A549 (cell line): Measurements from ENCODE around the gene MRLN. TPM values are rescaled to one million over a fixed set of nuclear protein-coding genes. Genes with fewer than 3 reads are reported as not detected.
"Not testable (repeated sequence)": the region's sequence is repeated elsewhere in the genome, so short reads cannot be mapped to it uniquely, and the experiment has no call there.

Source experiments
- ATAC-seq, 2 experiments: fragments of 200-7000 bp in 1 of 2; fragments of >200 bp in 1 of 2; cut with Nextera tagmentation in 1 of 2; cut with Tn5 transposase in 1 of 2; 3 replicates each; pipeline versions ENCODE4 v1.8.0 to v1.9.1; 2018 to 2020; ENCODE audit warnings: mild to moderate bottlenecking in 1 of 2, moderate library complexity in 1 of 2
- CTCF ChIA-PET: fragments of 300-600 bp; sonication (Branson Sonifier 250); formaldehyde crosslinking; extraction: SDS; loops from one replicate; lab custom pipeline; 2021; ENCODE audit warnings: antibody characterized with exemption, inconsistent platforms; lab: Yijun Ruan, JAX
- POLR2A ChIA-PET: fragments of 350-600 bp; formaldehyde crosslinking; extraction: SDS; loops from one replicate; lab custom pipeline; 2021; ENCODE audit warnings: antibody characterized with exemption, inconsistent platforms; lab: Yijun Ruan, JAX
- DNase-seq, 2 experiments: peaks; one replicate each; pipeline versions ENCODE4 v3.0.0 to v3.0.0-alpha.2; 2011 to 2016; ENCODE audit warnings: low read depth in 1 of 2, low spot score in 1 of 2
- FAIRE-seq: peaks from 2 replicates; lab custom pipeline; 2011; peaks lifted over from hg19 to GRCh38; lab: Jason Lieb, UNC
- H3K27ac ChIP-seq, 2 experiments: fragments of >200 bp; sonication (Bioruptor Twin); formaldehyde crosslinking; 3 replicates each; pipeline ENCODE4 v1.5.1; 2016 to 2017
- H3K4me1 ChIP-seq: fragments of >200 bp; sonication (Bioruptor Twin); formaldehyde crosslinking; 3 replicates; pipeline ENCODE4 v1.6.1; 2016
- H3K4me2 ChIP-seq: fragments of >200 bp; sonication (Bioruptor Twin); formaldehyde crosslinking; 3 replicates; pipeline ENCODE4 v1.6.1; 2016
- H3K4me3 ChIP-seq: fragments of >200 bp; sonication (Bioruptor Twin); formaldehyde crosslinking; 3 replicates; pipeline ENCODE4 v1.5.1; 2016
- H3K9me3 ChIP-seq: fragments of >200 bp; sonication (Bioruptor Twin); formaldehyde crosslinking; 3 replicates; pipeline ENCODE4 v1.6.1; 2016
- BHLHE40 ChIP-seq: IDR thresholded peaks from 2 replicates; pipeline ENCODE4 v1.6.1; 2012; ENCODE audit warnings: low read depth, low read length, inconsistent platforms
- CEBPB ChIP-seq, 2 experiments: fragments of >200 bp in 1 of 2; sonication (Bioruptor Twin) in 1 of 2; formaldehyde crosslinking in 1 of 2; IDR thresholded peaks; 2 replicates each; pipeline ENCODE4 v1.6.1; 2012 to 2016
- EHF ChIP-seq: fragments of 250-450 bp; sonication (Bioruptor Pico); IDR thresholded peaks from 2 replicates; pipeline ENCODE4 v1.5.0; 2020; ENCODE audit warnings: mild to moderate bottlenecking
- FOSB ChIP-seq: fragments of 250-450 bp; sonication (Bioruptor Pico); IDR thresholded peaks from 2 replicates; pipeline ENCODE4 v1.5.0; 2020; ENCODE audit warnings: mild to moderate bottlenecking, moderate library complexity
- HOXB5 ChIP-seq: fragments of 250-450 bp; sonication (Bioruptor Pico); IDR thresholded peaks from 2 replicates; pipeline ENCODE4 v1.5.0; 2020; ENCODE audit warnings: mild to moderate bottlenecking, moderate library complexity
- JUN ChIP-seq, 2 experiments: fragments of >200 bp; sonication (Bioruptor Twin); formaldehyde crosslinking; IDR thresholded peaks; 2 replicates in 1 of 2; 3 replicates in 1 of 2; pipeline ENCODE4 v1.6.1; 2016 to 2017
- MAFK ChIP-seq: fragments of 450-650 bp; IDR thresholded peaks from 2 replicates; pipeline ENCODE4 v1.6.1; 2014; ENCODE audit not compliant: partially characterized antibody
- MAZ ChIP-seq: fragments of 150-350 bp; IDR thresholded peaks from 2 replicates; pipeline ENCODE4 v1.6.1; 2014; ENCODE audit warnings: antibody characterized with exemption, low read depth, low read length, borderline replicate concordance
- NR3C1 ChIP-seq: fragments of >200 bp; sonication (Bioruptor Twin); formaldehyde crosslinking; IDR thresholded peaks from 3 replicates; pipeline ENCODE4 v1.6.1; 2017
- PHF8 ChIP-seq: fragments of 200-600 bp; sonication (generic); IDR thresholded peaks from 2 replicates; pipeline ENCODE4 v1.6.1; 2016; ENCODE audit warnings: low read depth, mild to moderate bottlenecking, antibody characterized with exemption, moderate library complexity, borderline replicate concordance
- RARB ChIP-seq: fragments of 250-450 bp; sonication (Bioruptor Pico); IDR thresholded peaks from 2 replicates; pipeline ENCODE4 v1.8.0; 2021; ENCODE audit warnings: mild to moderate bottlenecking, moderate library complexity
- TP53 ChIP-seq: fragments of 250-450 bp; sonication (Bioruptor Pico); IDR thresholded peaks from 2 replicates; pipeline ENCODE4 v1.5.0; 2021; ENCODE audit warnings: mild to moderate bottlenecking, moderate library complexity
- ZC3H11A ChIP-seq: fragments of 450-650 bp; IDR thresholded peaks from 2 replicates; pipeline ENCODE4 v1.6.1; 2014; ENCODE audit warnings: antibody characterized with exemption, mild to moderate bottlenecking
- ZNF302 ChIP-seq: fragments of 250-450 bp; sonication (Bioruptor Pico); IDR thresholded peaks from 2 replicates; pipeline ENCODE4 v1.9.0; 2021; ENCODE audit warnings: inconsistent platforms, mild to moderate bottlenecking, moderate library complexity
- ZSCAN20 ChIP-seq: fragments of 250-450 bp; sonication (Bioruptor Pico); IDR thresholded peaks from 2 replicates; pipeline ENCODE4 v1.8.0; 2022; ENCODE audit warnings: mild to moderate bottlenecking, moderate library complexity
- WGBS: methylation state at CpG from one replicate; pipeline ENCODE4 v1.1.6; 2017; ENCODE audit errors: missing lambda C conversion rate; 5-methylcytosine and 5-hydroxymethylcytosine counted together
- polyA plus RNA-seq, 4 experiments: library from polyadenylated mRNA; depleted of rRNA in 3 of 4; stranded (reverse); fragments of >200 nt; fragmentation: RNase III in 1 of 4; extraction: RNeasy Plus Mini Kit Qiagen cat#74134 plus additional on column Dnase treatment in 1 of 4; gene quantifications; 2 replicates in 3 of 4; 3 replicates in 1 of 4; pipeline ENCODE4 v1.2.3, GENCODE V29; 2011 to 2017
- TF ChIP-seq, protein P1 (sequence below): fragments of 250-450 bp; sonication (Bioruptor Pico); IDR thresholded peaks from 2 replicates; pipeline ENCODE4 v1.5.0; 2020; ENCODE audit warnings: low read depth, mild to moderate bottlenecking, moderate library complexity

Gene MRLN
- polyA plus RNA-seq, 2 of the 4 experiments (the other 2 are of a cell fraction), result not detected

DNA sequence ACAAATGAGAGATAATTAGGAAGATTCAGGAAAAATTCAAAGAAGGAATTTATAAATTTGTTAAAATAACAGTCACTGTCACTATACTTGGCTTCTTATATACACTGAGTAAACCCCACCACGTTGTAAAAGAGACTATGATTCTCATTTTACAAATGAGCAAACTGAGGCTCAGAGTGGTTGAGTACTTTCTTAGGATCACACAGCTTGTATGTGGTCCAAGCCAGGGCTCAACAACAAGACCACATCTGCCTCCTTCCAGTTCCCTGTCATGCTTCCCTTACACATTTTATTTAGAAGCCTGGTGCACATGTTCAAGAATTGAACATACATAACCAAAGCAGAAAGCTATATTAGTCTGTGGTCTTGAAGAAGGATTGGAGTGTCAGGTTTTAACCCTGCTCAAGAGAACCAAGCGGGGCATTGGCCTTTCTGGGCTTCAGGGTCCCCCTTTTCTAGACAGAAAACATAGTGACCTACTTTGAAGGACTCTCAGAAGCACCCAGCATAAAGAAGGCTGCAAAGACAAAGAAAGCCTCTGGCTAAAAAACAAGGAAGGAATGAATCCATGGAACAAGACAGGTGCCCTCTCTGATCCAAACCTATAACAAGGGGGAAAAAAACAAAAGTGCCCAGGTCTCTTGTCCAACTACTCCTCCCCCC is 846 bp downstream of the MRLN start:
- Histone ChIP-seq H3K4me1 (no peaks in the 10 kb centered on the region), H3K27ac (no peak overlapping the region), H3K4me2 (no peak overlapping the region)
- POLR2A ChIA-PET, result no interaction called here
- FAIRE-seq, result no peak
- TF ChIP-seq FOSB (CRISPR knock-in tag), result no peak
- TF ChIP-seq ZC3H11A, result no peak
- no peak for TF ChIP-seq BHLHE40
- TF ChIP-seq PHF8, result no peak
- TF ChIP-seq CEBPB (IDR thresholded peaks at IDR 0.05), result no peak
- TF ChIP-seq, all 56 proteins: peak for 0
- Histone ChIP-seq H3K4me3 (no peak overlapping the region), H3K9me3 (no peaks in the 10 kb centered on the region)
- DNase-seq, result no peak
- no peak for ATAC-seq
- WGBS, result 0% methylated on average over 2 of the region's 2 CpGs
- CTCF ChIA-PET, result no interaction called here

DNA sequence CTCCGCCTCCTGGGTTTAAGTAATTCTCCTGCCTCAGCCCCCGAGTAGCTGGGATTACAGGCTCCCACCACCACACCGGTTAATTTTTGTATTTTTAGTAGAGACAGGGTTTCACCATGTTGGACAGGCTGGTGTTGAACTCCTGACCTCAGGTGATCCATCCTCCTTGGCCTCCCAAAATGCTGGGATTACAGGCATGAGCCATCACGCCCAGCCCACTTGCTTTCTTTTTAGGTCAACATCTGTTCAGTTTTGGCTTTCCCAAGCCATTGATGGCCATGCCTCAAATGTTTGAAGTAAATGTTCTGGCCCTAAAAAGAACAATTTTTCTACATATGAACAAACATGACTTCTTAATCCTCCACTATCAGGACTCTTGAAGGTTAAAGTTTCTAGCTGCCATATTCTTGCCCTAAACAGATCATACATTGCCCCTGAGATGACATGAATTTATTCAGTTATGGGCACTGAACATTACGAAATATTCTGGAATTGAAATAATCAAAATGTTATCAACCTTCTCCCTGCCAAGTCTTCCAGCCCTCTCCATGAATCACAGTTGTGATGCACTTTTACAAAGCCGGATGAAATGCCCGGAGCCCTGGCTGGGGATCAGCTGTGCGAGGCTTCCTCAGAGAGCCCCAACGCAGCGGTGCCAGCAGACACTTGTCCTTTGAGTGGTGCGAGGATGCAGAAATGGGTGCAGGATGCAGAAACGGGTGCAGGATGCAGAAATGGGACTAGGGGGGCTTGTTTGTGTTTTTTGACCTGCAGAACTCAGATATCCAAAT is 2.9 kb downstream of the MRLN start:
- ATAC-seq (no peak), FAIRE-seq (no peak), DNase-seq (no peak)
- Histone ChIP-seq H3K27ac (no peak overlapping the region), H3K9me3 (no peaks in the 10 kb centered on the region), H3K4me1 (no peaks in the 10 kb centered on the region), H3K4me2 (no peak overlapping the region), H3K4me3 (no peak overlapping the region)
- TF ChIP-seq MAFK (no peak), ZNF302 (CRISPR knock-in tag) (no peak), HOXB5 (CRISPR knock-in tag) (no peak), CEBPB (IDR thresholded peaks at IDR 0.05) (no peak), EHF (no peak), TP53 (CRISPR knock-in tag) (no peak), RARB (no peak), MAZ (no peak), JUN (IDR thresholded peaks at IDR 0.05) (no peak)
- ChIA-PET POLR2A (no interaction called here), CTCF (no interaction called here)
- 30% methylated on average over 12 of the region's 12 CpGs for WGBS

DNA sequence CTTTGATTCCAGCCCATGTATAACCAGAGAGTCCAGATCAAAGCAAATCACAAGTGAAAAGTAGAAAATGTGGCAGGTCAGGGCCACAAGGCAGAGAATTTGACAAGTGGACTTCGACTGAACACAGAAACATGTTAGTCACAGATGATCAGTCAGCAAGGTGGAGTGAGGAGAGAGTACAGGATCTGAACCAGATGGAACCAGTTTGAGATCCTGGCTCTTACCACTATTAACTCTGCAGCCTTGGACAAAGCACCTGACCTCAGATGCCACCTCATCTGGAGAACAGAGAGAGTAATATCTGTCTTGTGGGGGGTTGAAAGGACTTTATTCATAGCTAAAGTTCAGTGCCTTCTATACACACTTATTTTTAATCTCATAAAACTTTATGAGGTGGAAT is 4.4 kb downstream of the MRLN start:
- no peaks in the 10 kb centered on the region for H3K9me3 ChIP-seq
- H3K4me2 ChIP-seq, result no peak overlapping the region
- no peak overlapping the region for H3K4me3 ChIP-seq
- ChIA-PET POLR2A (no interaction called here), CTCF (interaction anchor here (1.2 to 1.3 kb wide), 2 partner anchors 12 to 89 kb away, joined by 3 read pairs; no protein-coding TSS in a partner anchor)
- no peak for FAIRE-seq
- H3K27ac ChIP-seq, result no peak overlapping the region
- 0% methylated on average over 1 of the region's 1 CpG for WGBS
- no peak for DNase-seq
- H3K4me1 ChIP-seq, result no peaks in the 10 kb centered on the region
- TF ChIP-seq ZSCAN20 (CRISPR knock-in tag) (no peak), ZC3H11A (no peak)
- TF ChIP-seq, protein P1, sequence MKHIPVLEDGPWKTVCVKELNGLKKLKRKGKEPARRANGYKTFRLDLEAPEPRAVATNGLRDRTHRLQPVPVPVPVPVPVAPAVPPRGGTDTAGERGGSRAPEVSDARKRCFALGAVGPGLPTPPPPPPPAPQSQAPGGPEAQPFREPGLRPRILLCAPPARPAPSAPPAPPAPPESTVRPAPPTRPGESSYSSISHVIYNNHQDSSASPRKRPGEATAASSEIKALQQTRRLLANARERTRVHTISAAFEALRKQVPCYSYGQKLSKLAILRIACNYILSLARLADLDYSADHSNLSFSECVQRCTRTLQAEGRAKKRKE, result no peak
- no peak for ATAC-seq

DNA sequence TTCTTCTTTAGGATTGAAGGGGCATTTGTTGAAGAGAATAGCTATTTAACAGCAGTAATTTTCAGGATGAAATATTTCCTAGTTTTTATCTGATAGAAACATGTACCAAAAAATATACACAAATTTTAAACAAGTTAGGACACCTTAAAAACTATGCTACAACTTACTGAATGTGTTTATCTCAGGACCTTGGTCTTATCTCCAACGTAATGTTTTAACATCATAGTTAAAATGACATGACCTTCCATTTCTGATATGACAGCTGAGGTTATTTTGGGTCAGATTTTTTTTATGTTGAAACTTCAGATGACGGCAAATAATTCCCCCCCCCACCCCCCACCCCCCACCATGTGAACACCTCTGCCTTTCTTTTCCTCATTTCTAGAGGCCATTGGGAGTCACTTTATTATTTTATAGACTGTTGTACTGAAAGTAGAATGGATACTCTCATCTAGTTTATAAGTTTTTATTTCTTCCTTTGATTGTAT is 8.0 kb downstream of the MRLN start:
- Histone ChIP-seq H3K4me2 (no peak overlapping the region), H3K27ac (no peak overlapping the region), H3K4me3 (no peak overlapping the region), H3K4me1 (no peaks in the 10 kb centered on the region), H3K9me3 (no peaks in the 10 kb centered on the region)
- DNase-seq (no peak), FAIRE-seq (no peak)
- POLR2A ChIA-PET, result no interaction called here
- CTCF ChIA-PET, result no interaction called here
- 63% methylated on average over 2 of the region's 2 CpGs for WGBS
- no peak for TF ChIP-seq NR3C1
- TF ChIP-seq, all 56 proteins: peak for 0
- ATAC-seq, result no peak

DNA sequence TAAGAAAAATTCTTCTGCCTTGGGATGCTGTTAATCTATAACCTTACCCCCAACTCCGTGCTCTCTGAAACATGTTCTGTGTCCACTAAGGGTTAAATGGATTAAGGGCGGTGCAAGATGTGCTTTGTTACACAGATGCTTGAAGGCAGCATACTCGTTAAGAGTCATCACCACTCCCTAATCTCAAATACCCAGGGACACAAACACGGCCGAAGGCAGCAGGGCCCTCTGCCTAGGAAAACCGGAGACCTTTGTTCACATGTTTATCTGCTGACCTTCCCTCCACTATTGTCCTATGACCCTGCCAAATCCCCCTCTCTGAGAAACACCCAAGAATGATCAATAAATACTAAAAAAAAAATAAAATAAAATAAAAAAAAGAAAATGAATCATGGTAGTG is 8.5 kb downstream of the MRLN start:
- ATAC-seq, result not testable (repeated sequence)

DNA sequence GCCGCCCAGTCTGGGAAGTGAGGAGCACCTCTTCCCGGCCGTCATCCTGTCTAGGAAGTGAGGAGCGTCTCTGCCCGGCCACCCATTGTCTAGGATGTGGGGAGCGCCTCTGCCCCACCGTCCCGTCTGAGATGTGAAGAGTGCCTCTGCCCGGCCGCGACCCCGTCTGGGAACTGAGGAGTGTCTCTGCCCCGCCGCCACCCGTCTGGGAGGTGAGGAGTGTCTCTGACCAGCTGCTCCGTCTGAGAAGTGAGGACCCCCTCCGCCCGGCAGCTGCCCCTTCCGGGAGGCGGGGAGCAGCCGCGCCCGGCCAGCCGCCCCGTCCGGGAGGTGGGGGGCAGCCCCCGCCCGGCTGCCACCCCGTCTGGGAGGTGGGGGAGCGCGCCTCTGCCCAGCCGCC is 9.1 kb downstream of the MRLN start:
- FAIRE-seq, DNase-seq, H3K4me3 ChIP-seq, H3K9me3 ChIP-seq, H3K4me2 ChIP-seq, H3K4me1 ChIP-seq, H3K27ac ChIP-seq, POLR2A ChIA-PET, CTCF ChIA-PET, ATAC-seq: not testable (repeated sequence)
- WGBS, result 65% methylated on average over 4 of the region's 32 CpGs

More for the DNA sequence above, 8.5 kb downstream of the MRLN start:
- H3K4me3 ChIP-seq, POLR2A ChIA-PET, FAIRE-seq, H3K27ac ChIP-seq, H3K9me3 ChIP-seq, DNase-seq, H3K4me2 ChIP-seq, H3K4me1 ChIP-seq, CTCF ChIA-PET: not testable (repeated sequence)
- 13% methylated on average over 6 of the region's 6 CpGs for WGBS
